Transverse colon (tissue), 4 donors: Measurements from ENCODE around the gene NCAPD3. TPM values are rescaled to one million over a fixed set of nuclear protein-coding genes. Genes with fewer than 3 reads are reported as not detected.

Experiments
- DNase-seq: peaks from one replicate; pipeline ENCODE4 v3.0.0-alpha.2; 2019
- H3K27ac ChIP-seq, 4 donors: fragments of 200-600 bp; sonication (generic); 2 replicates each; pipeline ENCODE4 v1.5.1; 2016 to 2018; ENCODE audit warnings: inconsistent platforms in 4 of 4
- H3K27me3 ChIP-seq: fragments of 200-600 bp; sonication (generic); 2 replicates; pipeline ENCODE4 v1.5.1; 2017; ENCODE audit warnings: inconsistent platforms
- H3K36me3 ChIP-seq, 4 donors: fragments of 200-600 bp; sonication (generic); 2 replicates each; pipeline ENCODE4 v1.5.1; 2017 to 2019; ENCODE audit warnings: inconsistent platforms in 4 of 4
- H3K4me1 ChIP-seq, 4 donors: fragments of 200-600 bp; sonication (generic); 2 replicates each; pipeline ENCODE4 v1.5.1; 2017 to 2020; ENCODE audit warnings: inconsistent platforms in 4 of 4
- H3K4me3 ChIP-seq, 4 donors: fragments of 200-600 bp; sonication (generic); 1 replicate in 1 of 4; 2 replicates in 3 of 4; pipeline versions ENCODE4 v1.5.1 to v1.6.1; 2017 to 2019; ENCODE audit warnings: inconsistent platforms in 4 of 4
- H3K9me3 ChIP-seq, 2 donors: fragments of 200-600 bp; sonication (generic); 2 replicates each; pipeline ENCODE4 v1.5.1; 2017 to 2019; ENCODE audit warnings: inconsistent platforms in 2 of 2
- CTCF ChIP-seq, 5 experiments: fragments of 200-600 bp in 3 of 5; fragments of 450-650 bp in 2 of 5; sonication (generic) in 3 of 5; IDR thresholded peaks; 1 replicate in 2 of 5; 2 replicates in 3 of 5; pipeline ENCODE4 v1.5.1; 2016 to 2017; ENCODE audit warnings: antibody characterized with exemption in 5 of 5, inconsistent platforms in 3 of 5, mild to moderate bottlenecking in 2 of 5, moderate library complexity in 1 of 5
- EP300 ChIP-seq: sonication (generic); formaldehyde crosslinking; IDR thresholded peaks from one replicate; pipeline ENCODE4 v1.6.1; 2017; ENCODE audit warnings: antibody characterized with exemption, low read depth
- POLR2A ChIP-seq: fragments of 450-650 bp; IDR thresholded peaks from one replicate; pipeline ENCODE4 v1.6.1; 2016; ENCODE audit warnings: antibody characterized with exemption, mild to moderate bottlenecking, moderate library complexity
- POLR2AphosphoS5 ChIP-seq, 3 donors: sonication (generic); formaldehyde crosslinking; IDR thresholded peaks; one replicate each; pipeline ENCODE4 v1.6.1; 2016; ENCODE audit warnings: antibody characterized with exemption in 3 of 3
- WGBS, 2 donors: methylation state at CpG; one replicate each; pipeline ENCODE4 v1.1.5; 2018; ENCODE audit warnings: low coverage in 1 of 2; 5-methylcytosine and 5-hydroxymethylcytosine counted together
- in situ Hi-C, 4 donors: fragments of 200-750 bp; cut with MboI; loops; one replicate each; pipeline versions ENCODE4 v1.15.0 to v1.15.1; 2017; ENCODE audit warnings: low sequenced_read_pairs in 3 of 4, low pct_ligation_motif_present in 1 of 4, low pct_unique_long_range_greater_than_20kb in 1 of 4
- intact Hi-C: fragments of 100-400 bp; cut with DNase I; formaldehyde crosslinking; loops from one replicate; pipeline ENCODE4 v1.15.1; 2023; ENCODE audit warnings: low total_unique reads
- total RNA-seq, 4 donors: library from RNA; depleted of rRNA; stranded (reverse); fragments of >200 nt; gene quantifications; one replicate each; pipeline ENCODE4 v1.1.0, GENCODE V29; 2016

The NCAPD3 gene
- total RNA-seq, 4 donors from 2014 or later = 7.0 to 21.3 (median 13.8) TPM

GRCh38 chr11:134228625-134229024 is 4.9 kb upstream of the NCAPD3 start:
- H3K9me3 ChIP-seq = no peaks in the 10 kb centered on the region
- no peaks in the 10 kb centered on the region for H3K27me3 ChIP-seq
- TF ChIP-seq CTCF (IDR thresholded peaks at IDR 0.05) = no peak
- TF ChIP-seq POLR2A = no peak
- intact Hi-C loops (no loop called here), in situ Hi-C loops (no loop called here)
- WGBS, 2 donors = 73 to 83% methylated on average over 5 to 6 of the region's 6 CpGs
- no peak for DNase-seq
- H3K27ac ChIP-seq = no peak overlapping the region
- H3K4me3 ChIP-seq = no peak overlapping the region
- H3K36me3 ChIP-seq = no peaks in the 10 kb centered on the region
- H3K4me1 ChIP-seq = peaks cover 0 to 33% (median 21%) of the 10 kb centered on the region in 4 donors

GRCh38 chr11:134226806-134227325 is 3.1 kb upstream of the NCAPD3 start:
- no peaks in the 10 kb centered on the region for H3K27me3 ChIP-seq
- H3K9me3 ChIP-seq = no peaks in the 10 kb centered on the region
- H3K36me3 ChIP-seq = no peaks in the 10 kb centered on the region
- in situ Hi-C loops (no loop called here), intact Hi-C loops (no loop called here)
- TF ChIP-seq POLR2AphosphoS5 (IDR thresholded peaks at IDR 0.05) (no peak), CTCF (IDR thresholded peaks at IDR 0.05) (no peak), EP300 (no peak), POLR2A (no peak)
- no peak overlapping the region for H3K4me3 ChIP-seq
- peaks cover 5 to 46% (median 33%) of the 10 kb centered on the region in 4 donors for H3K4me1 ChIP-seq
- WGBS, 2 donors = 92 to 94% methylated on average over 2 to 5 of the region's 5 CpGs
- DNase-seq = no peak
- no peak overlapping the region for H3K27ac ChIP-seq

- H3K9me3 ChIP-seq = no peaks in the 10 kb centered on the region
- peak overlapping the region; percentile 86 to 97 (median 94) for H3K27ac ChIP-seq
- H3K27me3 ChIP-seq = no peaks in the 10 kb centered on the region
- intact Hi-C loops (no loop called here), in situ Hi-C loops (no loop called here)
- 1% methylated on average over 58 of the region's 93 CpGs; no CpG with 5 or more reads in 1 of the 2 donors for WGBS, 2 donors
- no peaks in the 10 kb centered on the region for H3K36me3 ChIP-seq
- TF ChIP-seq POLR2A (peak; percentile 8), POLR2AphosphoS5 (IDR thresholded peaks at IDR 0.05) (no peak)
- H3K4me1 ChIP-seq = peaks cover 5 to 42% (median 33%) of the 10 kb centered on the region in 4 donors
- H3K4me3 ChIP-seq = peak overlapping the region; percentile 78 to 96 (median 84)
- peak; percentile 50 for DNase-seq
Measured at GRCh38 chr11:134224710-134225664, 1.2 kb upstream of the NCAPD3 start.

- intact Hi-C loops = no loop called here
- TF ChIP-seq CTCF (IDR thresholded peaks at IDR 0.05) (no peak), EP300 (no peak), POLR2AphosphoS5 (IDR thresholded peaks at IDR 0.05) (no peak), POLR2A (no peak)
- 0 to 7% methylated on average over 2 to 5 of the region's 5 CpGs for WGBS, 2 donors
- DNase-seq = no peak
- Histone ChIP-seq H3K4me3 (peak overlapping the region in 3 of 4 donors; percentile 78 to 96 (median 81)), H3K9me3 (no peaks in the 10 kb centered on the region), H3K4me1 (peaks cover 5 to 37% (median 32%) of the 10 kb centered on the region in 4 donors), H3K36me3 (no peaks in the 10 kb centered on the region), H3K27ac (peak overlapping the region in 3 of 4 donors; percentile 86 to 97 (median 92)), H3K27me3 (no peaks in the 10 kb centered on the region)
- in situ Hi-C loops = no loop called here
Measured at GRCh38 chr11:134223121-134223520, 646 bp downstream of the NCAPD3 start.
